HG02981 (cell line): ENCODE measurements around the gene CASP12.
"Not testable (repeated sequence)": the region's sequence is repeated elsewhere in the genome, so short reads cannot be mapped to it uniquely, and the experiment has no call there.

ENCODE experiments used
- ATAC-seq: cut with Tn5 transposase; IDR thresholded peaks from one replicate; pipeline ENCODE4 v1.9.1; 2021; ENCODE audit warnings: mild to moderate bottlenecking, moderate library complexity; ENCODE audit not compliant: unreplicated experiment

CASP12 gene

DNA sequence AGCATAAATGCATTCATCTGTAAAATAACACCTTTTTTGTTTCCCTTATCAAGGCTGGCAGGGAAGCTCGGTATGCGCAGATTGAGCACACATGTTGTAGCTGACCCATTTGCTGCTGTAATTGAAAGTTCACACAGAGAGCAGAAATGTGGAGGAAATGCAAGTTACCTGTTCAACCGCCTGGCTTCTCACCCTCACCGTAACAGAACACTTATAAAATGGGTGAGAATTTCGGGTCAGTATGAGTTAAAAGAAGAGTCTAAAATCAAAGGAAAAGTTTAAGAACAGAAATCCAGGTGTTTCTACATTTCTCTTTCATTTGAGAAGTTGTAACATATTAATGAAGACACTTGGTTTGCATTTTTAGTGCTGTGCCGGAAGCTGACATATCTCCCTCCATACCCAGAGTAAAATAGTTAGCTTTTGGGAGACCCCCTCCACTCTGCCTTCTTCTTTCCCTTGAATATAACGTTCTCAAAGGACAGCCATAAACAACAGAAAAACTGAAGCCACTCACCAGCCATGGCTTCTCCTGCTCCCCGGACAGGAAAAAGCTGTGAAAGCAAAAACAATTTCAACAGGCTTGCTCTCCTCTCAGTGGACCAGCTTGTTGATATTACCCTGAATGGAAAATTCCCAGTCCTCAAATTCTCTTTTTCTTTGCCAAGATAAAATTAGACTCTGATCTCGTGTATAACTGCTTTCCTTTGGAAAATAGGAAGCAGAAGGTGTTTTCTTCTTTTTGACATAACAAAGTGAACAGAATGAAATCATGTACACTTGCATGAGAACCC, at the start of gene CASP12:
CASP12 (minus strand) TSS at position 570 of the 794 bp plus-strand sequence.
- peak; percentile 54 for ATAC-seq

DNA sequence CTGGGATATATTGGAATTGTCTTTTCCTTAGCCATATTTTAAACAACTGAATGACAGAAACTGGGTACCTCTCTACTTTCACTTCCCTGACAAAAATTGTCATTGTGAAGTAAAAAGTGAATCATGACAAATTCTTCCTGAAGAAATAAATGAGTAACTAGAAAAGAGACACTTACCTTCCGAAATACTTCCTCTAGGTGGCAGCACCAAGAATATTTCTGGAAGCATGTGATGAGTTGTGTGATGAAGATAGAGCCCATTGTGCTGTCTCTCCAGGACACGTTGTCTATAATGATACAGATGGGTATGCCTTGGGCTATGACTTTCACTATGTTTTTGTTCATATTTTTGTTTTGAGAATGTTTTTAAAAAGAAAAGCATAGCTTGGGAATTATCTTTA, 48.6 kb upstream of the CASP12 start:
- ATAC-seq: peak; percentile 97

DNA sequence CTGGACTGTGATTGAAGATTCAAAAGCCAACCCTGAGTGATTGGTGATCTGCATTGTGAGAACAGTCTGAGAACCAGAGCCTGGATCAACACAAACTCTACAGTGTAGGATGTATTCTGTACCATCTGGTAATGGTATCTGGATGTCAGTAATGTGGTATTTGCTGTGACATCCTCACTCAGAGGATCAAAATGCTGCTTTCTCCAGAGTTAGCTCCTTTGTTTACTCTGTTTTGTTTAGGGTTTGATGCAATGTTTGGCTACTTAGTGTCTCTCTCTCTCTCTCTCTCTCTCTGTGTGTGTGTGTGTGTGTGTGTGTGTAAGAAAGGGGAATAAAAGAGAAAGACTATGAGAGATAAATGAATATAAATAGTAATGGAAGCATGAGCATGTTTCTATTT, 45.8 kb upstream of the CASP12 start:
- ATAC-seq: no peak

DNA sequence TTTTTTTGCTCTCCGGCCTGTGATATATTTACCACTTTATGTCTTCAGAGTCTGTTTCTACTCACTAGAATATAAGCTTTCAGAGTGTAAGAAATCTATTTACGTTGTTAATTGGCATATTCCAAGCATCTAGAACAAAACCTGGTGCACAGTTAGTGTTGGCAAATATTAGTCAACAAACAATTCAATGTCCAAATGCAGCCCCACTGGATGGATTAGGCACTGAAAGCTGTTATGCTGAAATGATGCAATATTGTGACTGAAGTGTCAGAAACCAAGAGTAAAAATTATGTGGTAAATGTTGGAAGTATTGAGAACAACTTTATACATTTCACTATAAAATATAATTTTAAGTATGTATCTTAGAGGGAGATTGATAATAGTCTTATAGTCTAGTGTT, 45.3 kb upstream of the CASP12 start:
- ATAC-seq: no peak

DNA sequence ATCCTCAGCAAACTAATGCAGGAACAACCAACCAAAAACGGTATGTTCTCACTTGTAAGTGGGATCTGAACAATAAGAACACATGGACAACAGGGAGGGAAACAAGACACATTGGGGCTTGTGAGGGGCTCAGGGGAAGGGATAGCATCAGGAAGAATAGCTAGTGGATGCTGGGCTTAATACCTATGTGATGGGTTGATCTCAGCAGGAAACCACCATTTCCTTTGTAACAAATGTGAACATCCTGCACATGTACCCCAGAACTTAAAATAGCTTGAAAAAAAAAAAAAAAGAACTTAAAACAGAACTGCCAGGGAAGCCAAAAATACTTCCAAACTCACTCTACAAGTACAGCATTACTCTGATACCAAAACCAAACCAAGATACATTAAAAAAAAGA, 36.3 kb upstream of the CASP12 start:
- no peak for ATAC-seq

DNA sequence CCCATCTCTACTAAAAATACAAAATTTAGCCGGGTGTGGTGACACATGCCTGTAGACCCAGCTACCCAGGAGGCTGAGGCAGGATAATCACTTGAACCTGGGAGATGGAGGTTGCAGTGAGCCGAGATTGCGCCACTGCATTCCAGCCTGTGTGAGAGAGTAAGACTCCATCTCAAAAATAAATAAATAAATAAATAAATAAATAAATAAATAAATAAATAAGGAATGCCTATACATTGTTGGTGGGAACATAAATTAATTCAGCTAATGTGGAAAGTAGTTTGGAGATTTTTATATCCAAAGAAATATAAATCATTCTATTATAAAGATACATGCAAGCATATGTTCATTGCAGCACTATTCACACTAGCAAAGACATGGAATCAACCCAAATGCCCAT, 35.8 kb upstream of the CASP12 start:
- ATAC-seq: not testable (repeated sequence)

DNA sequence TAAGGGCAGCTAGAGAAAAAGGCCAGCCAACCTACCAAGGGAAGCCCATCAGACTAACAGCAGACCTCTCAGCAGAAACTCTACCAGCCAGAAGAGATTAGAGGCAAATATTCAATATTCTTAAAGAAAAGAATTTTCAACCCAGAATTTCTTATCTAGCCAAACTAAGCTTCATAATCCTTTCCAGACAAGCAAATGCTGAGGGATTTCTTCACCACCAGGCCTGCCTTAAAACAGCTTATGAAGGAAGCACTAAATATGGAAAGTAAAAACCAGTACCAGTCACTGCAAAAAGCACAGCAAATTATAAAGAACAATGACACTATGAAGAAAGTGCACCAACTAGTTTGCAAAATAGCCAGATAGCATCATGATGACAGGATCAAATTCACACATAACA, 30.6 kb upstream of the CASP12 start:
- no peak for ATAC-seq

DNA sequence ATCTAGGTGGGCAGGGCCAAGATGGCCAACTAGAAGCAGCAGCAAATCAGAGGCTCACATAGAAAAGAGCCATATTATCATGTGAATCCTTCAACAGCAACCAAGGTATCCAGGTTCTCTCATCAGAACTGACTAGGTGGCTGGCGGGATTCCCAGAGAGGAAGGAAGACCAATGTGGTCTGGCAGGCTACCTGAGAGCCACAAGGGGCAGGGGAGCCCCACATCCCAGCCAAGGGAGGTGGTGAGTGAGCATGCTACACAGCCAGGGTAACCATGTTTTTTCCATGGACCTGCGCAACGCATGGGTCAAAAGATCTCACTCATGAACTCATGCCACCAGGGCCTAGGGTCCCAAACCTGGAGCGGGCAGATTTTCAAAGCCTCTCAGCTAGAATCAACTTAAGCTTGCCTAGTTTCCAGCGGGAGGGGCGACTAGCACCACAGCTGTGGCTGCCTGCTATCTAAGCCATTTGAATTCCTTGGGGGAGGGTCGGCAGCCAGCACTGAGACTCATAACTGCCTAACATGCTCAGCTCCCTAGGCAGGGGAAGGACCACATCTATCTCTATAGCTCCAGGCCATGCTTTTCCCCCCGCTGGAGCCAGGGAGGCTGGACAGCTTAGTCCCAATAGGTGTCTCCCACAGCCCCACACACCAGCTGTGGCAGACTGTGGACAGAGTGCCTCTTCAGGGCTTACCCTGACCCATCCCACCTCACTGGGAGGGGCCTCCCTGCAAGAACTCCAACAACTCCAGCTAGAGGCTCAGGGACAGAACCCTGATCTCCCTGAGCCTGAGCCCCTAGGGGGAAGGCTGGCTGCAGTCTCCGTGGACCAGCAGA, 28.7 kb upstream of the CASP12 start:
- ATAC-seq: no peak

DNA sequence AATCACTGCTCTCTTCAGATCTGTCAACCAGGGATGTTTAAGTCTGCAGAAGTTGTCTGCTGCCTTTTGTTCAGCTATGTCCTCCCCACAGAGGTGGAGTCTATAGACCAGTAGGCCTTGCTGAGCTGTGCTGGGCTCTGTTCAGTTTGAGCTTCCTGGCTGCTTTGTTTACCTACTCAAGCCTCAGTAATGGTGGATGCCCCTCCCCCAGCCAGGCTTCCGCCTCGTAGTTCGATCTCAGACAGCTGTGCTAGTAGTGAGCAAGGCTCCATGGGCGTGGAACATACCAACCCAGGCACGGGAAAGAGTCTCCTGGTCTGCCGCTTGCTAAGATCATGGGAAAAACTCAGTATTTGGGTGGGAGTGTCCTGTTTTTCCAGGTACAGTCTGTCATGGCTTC, 27.6 kb upstream of the CASP12 start:
- no peak for ATAC-seq

DNA sequence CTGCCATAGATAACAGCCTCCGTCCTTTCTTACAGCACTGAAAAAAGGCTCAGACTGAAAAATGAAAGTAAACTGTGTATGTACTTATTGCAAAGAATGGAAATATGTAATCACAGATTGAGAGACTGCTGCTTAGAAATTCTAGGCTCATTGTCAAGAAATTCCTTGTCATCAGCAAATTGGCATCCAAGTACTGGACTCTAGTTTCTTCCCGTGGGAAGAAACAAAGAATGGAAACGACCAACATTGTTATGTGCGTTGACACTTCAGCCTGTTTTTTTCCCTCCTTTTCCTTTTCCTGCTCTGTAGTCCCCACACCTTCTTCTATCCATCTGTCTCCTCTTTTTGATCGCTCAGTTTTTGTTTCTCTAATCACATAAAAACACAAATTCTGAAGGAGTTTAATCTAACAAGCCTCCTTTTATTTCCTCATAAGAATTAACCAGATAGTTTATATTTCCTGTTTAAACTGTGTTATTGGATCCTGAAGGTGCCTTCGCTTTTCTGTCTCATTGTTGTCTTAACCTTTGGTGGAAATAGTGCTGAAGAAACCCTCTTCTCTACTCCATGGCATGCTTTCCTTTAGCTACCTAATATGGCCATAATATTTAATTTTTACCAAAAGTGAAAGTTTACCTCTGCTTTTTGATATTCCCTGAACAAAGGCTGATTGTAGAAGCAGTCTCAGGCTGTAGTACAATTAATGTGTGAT, 20.0 kb upstream of the CASP12 start:
- peak; percentile 73 for ATAC-seq

DNA sequence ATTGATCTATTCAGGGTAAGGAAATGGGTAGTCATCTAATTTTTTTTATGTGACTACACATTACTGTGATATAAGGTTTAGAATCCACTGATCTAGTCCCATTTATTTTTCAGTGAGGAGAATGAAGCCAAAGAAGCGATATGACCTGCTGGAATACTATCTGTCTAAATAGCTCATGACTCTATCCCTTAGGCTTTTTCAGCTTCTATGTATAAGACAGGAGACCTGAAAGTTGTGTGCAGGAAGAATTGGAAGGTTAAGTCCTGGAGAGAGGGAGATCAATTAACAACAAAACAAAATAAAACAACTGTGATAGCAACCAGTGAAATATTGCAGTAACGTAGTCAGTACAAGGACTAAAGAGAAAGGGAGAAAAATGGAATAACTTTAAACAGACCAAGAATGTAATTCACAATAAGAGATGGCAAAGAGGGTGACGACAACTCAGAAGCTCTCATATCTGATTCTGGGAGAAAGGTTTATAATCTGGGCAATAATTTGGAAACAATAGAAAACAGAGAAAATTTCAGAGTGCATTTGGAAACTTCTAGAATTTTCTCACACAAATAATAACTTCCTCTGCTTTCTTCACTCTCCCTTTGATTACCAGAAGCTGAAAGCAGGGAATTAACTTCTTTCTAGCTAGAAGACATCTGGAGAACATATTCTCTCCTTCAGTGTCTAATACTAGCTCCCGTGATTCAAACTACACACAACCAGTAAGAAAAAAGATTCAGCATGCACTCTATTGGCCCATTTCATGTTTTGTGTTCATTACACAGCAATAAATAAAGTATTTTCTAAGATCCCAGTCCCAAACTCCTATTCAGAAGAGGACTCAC, 19.2 kb upstream of the CASP12 start:
- ATAC-seq: peak; percentile 17

DNA sequence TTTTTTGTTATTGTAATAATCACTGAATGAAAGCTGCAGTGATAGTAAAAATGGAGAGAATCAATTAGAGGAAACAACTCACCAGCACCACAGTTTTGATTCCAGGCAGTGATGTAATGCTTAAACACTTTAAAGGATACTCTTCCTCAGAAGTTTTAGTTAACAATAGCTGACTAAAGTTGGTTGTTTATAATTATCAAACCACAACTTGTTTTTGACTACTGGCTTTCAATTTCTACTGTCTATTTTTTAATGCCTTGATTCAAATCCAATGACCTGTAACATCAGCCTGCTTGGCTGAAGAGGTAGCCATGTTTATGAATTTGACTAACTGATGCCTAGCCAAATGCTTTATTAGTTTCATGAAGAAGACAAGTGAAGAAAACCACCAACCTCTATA, 18.2 kb upstream of the CASP12 start:
- ATAC-seq: no peak

DNA sequence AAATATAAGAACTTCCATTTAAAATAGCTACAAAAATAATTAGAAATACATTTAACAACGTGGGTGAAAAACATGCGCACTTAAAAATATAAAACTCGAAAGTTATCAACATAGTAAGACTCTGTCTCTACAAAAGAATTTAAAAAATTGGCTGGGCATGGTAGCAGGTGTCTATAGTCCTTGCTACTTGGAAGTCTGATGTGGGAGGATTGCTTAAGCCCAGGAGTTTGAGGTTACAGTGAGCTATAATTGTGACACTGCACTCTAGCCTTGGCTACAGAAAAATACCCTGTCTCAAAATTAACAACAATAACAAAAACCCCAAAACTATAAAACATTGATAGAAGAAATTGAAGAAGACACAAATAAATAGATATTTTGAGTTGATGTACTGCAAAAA, 13.8 kb upstream of the CASP12 start:
- ATAC-seq: no peak

DNA sequence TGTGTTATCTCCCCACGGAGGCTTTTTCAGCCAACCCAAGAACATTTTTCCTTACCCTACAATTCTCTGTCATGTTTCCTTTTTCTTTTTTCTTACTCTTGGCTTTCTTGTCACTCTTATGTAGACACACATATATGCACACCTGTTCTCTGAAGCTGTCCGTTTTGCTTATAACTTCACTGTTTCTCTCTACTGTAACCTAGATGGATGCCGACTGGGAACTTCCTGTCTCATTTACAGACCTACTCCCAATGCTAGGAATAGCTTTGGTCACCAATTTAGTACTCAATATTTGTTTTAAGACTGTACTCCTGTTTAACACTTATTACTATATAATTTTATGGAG, 9.9 kb upstream of the CASP12 start:
- peak; percentile 4 for ATAC-seq

DNA sequence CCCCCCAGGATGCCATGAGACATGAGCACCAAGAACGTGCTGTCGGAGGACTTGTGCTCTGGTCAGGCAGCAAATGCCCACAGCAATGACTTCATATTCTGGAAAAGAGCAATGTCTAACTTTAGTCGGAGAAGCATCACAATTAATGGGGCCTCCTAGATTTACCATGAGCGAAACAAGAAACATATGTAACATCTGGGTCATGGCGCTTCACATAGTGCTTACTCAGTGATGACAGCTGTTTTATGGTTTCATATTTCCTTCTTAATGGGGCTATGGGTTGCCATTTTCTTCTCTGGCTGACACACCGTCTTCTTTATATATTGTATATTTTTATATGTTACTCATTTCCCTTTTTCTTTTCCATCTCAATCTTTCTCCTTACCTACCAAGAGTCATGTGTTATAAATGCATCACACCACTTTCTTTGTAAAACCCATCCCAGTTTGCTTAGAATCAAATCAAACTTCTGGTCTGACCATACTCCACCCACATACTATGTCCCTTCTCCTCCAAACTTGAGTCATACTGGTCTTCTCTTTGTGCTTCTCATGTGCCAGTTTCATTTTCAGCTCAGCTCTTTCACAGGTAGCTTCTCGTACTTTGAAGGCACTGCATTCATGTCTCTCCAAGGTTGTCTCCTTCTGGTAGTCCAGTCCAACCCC, 9.4 kb upstream of the CASP12 start:
- ATAC-seq: peak; percentile 71

DNA sequence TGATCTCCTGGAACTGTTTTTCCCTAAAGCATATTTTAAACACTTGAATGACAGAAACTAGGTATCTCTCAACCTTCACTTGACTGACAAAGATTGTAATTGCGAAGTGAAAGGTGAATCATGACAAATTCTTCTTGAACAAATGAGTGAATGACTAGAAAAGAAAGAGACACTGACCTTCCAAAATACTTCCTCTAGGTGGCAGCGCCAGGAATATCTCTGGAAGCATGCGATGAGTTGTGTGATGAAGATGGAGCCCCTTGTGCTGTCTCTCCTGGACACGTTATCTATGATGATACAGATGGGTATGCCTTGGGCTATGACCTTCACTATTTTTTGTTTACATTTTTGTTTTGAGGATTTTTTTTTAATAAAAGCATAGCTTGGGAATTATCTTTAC, 7.0 kb upstream of the CASP12 start:
- no peak for ATAC-seq

DNA sequence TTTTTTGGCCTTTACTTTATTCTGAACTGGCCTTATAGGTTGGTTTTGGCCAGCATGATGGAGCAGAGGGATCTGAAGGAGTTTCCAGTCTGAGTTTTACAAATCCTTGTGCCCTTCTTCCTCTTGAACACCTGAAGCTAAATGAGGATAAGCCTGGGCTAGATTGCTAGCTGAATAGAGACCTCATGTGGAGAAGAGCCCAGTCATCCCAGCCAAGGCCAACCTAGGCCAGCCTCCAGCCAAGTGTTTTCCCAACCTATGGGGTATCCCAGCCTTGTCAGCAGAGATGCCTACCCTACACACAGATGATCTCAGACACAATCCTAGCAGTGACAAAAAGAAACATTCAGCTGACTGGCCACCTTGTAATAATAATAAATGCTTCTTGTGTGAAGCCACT, 966 bp upstream of the CASP12 start:
- ATAC-seq: no peak

DNA sequence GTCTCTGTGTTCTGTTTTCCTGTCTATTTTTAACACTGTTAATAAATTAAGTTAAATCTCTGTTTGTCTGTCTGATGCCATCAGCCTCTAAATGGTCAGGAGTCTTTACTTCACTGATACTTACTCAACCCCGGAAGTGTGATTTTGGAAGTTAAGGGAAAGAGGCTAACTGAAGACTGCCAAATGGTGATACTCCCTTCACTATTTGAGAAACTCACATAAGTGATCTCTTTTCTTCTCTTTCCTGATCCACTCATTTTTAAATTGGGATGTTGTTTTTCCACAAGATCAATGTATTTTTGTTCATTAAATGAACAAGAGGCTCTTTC, 389 bp upstream of the CASP12 start:
- ATAC-seq: no peak

DNA sequence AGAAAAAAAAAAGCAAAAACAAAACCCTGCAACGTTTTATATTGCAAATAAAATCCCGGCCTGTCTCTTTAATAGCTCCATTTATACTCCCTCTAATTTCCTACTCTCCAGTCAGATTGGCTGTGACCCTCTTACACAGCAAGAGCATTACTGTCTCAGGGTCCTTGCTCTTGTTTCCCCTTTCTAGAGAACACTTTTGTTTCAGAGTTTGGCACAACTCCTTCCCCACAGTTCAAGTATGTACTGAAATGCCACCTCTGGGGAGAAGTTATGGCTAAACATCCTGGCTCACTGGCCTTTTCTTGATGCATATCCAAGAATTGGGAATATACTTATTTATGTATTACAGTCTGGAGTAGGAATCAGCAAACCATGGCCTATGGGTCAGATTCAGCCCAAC, 2.6 kb downstream of the CASP12 start:
- no peak for ATAC-seq

DNA sequence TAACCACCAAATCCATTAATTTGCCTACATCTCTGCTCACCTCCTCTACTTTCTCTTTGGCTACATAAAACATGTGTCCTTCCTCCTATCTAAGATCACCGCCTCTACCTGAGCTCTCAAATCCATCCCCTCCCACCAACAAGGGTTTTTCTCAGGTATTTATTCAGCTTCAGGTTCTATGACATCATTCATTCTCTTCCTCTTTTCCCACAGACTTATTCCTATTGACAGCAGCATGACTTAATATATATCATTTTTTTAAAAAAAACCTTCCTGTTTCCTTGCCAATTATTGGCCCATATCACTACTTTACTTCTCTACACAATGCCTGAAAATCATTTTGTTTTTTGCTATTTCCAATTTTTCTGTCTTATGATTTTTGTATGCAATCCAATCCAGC, 4.4 kb downstream of the CASP12 start:
- ATAC-seq: no peak
